H1 (cell line): Measurements from ENCODE around the gene MAPK8. TPM values are rescaled to one million over a fixed set of nuclear protein-coding genes. Genes with fewer than 3 reads are reported as not detected.

Source experiments
- ATF2 ChIP-seq: IDR thresholded peaks from 2 replicates; pipeline ENCODE4 v1.6.1; 2012; ENCODE audit warnings: low read length, inconsistent platforms
- FOSL1 ChIP-seq: IDR thresholded peaks from 2 replicates; pipeline ENCODE4 v1.6.1; 2011; ENCODE audit warnings: mild to moderate bottlenecking, low read depth, low read length, moderate library complexity; ENCODE audit not compliant: insufficient read depth
- HDAC2 ChIP-seq, 2 experiments: fragments of 300-600 bp in 1 of 2; sonication (generic) in 1 of 2; IDR thresholded peaks; 2 replicates each; pipeline ENCODE4 v1.6.1; 2011 to 2012; ENCODE audit warnings: low read depth in 2 of 2, low read length in 2 of 2, mild to moderate bottlenecking in 2 of 2, moderate library complexity in 2 of 2, borderline replicate concordance in 1 of 2, inconsistent platforms in 1 of 2
- SP2 ChIP-seq: IDR thresholded peaks from 2 replicates; pipeline ENCODE4 v1.6.1; 2012; ENCODE audit warnings: mild to moderate bottlenecking, low read length, inconsistent platforms
- polyA plus RNA-seq, 7 experiments: library from polyadenylated mRNA; depleted of rRNA in 3 of 7; stranded (reverse) in 5 of 7; unstranded in 2 of 7; fragments of >200 nt in 5 of 7; fragments of 200-250 nt in 2 of 7; gene quantifications; 1 replicate in 5 of 7; 2 replicates in 1 of 7; 4 replicates in 1 of 7; pipeline versions ENCODE4 v1.2.1 to v1.2.3, GENCODE V29; 2011 to 2013; ENCODE audit warnings: missing spikeins in 2 of 7, mixed read lengths in 2 of 7
- total RNA-seq: library from RNA; stranded (reverse); fragmentation: NEBNext Ultra II Directional; extraction: Animal tissue kit (Norgen Biotek cat#: 25700); gene quantifications from 2 replicates; pipeline ENCODE4 v1.2.1, GENCODE V29; 2021

The MAPK8 gene
- total and polyA plus RNA-seq, 2 of the 8 experiments (the other 6 are each of a cell fraction or from before 2014, with no cell fraction given), result 23.3 to 71.3 TPM

- no peak for TF ChIP-seq SP2
- TF ChIP-seq HDAC2 (IDR thresholded peaks at IDR 0.05; ENCODE audit: borderline replicate concordance in 1 of 2, low read depth in 2 of 2, low read length in 2 of 2), result no peak
- no peak for TF ChIP-seq ATF2
- TF ChIP-seq FOSL1, result no peak
- TF ChIP-seq, all 59 proteins: peak for 0
Observed at GRCh38 chr10:48417374-48417773, 110.9 kb downstream of the MAPK8 start (continued).
